ENCODE measurements around the gene PPDPF. TPM values are rescaled to one million over a fixed set of nuclear protein-coding genes. Genes with fewer than 3 reads are reported as not detected.

PPDPF gene
- total and polyA plus RNA-seq, 2 donors (not counting 3 experiments of a cell fraction or from before 2014, with no cell fraction given) = 52.2 to 219 TPM

DNA sequence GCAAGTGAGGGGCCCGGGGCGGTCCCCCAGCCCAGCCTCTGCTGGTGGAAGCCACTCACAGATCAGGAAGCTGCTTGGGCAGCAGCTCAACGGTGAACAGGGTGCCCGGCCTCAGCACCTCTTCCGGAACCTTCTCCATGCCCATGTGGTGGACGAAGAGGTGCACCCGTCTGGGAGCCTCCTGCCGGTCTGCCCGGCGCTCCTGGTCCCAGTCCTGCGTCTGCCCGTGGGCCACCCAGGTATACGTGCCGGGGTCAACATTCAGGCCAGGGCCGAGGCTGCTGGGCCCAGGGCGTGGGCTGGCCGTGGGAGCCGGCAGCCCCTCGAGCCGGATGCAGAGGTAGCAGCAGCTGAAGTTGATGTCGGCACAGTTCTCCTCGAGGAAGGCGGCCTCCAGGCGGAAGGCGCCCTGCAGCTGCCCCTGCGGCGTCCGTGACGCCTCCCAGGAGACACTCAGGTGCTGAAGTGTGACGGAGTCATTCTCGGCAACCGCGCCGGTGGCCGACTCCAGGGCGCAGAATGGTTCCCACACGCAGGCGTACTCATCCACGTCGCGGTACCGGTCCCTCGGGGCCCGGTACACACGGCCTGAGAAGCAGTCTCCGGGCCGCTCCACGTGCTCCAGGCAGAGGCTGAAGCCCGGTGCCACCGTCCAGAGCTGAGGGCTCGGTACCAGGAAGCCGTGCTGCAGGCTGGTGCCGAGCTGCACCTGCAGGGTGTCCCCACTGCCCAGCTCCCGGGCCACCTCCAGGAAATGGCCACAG lies 42.1 kb downstream of the PPDPF start:
- intact Hi-C loops (cut with micrococcal nuclease) = no loop called here
- no TSS peak for BruUV-seq (replicated peaks)
- Histone ChIP-seq H3K27me3 (ENCODE audit: control insufficient read depth in 2 of 2, insufficient read depth in 2 of 2, low read length in 2 of 2) (no peaks in the 10 kb centered on the region), H3K79me2 (ENCODE audit: control insufficient read depth, insufficient read depth, low read length) (no peaks in the 10 kb centered on the region), H3K4me3 (replicated peaks in 1 of 3; ENCODE audit: insufficient read depth in 1 of 3, low read depth in 1 of 3, low read length in 3 of 3) (no peak overlapping the region), H3K27ac (ENCODE audit: insufficient read depth, low read depth, low read length) (no peak overlapping the region), H3K4me1 (ENCODE audit: control insufficient read depth, extremely low read depth, insufficient read depth, low read length) (no peaks in the 10 kb centered on the region), H3K9ac (replicated peaks; ENCODE audit: extremely low read depth, insufficient read depth, low read length) (no peak overlapping the region), H4K20me1 (replicated peaks; ENCODE audit: control insufficient read depth, extremely low read depth, insufficient read depth, low read length) (no peaks in the 10 kb centered on the region), H3K9me1 (replicated peaks; ENCODE audit: control insufficient read depth, extremely low read depth, insufficient read depth, low read length) (no peaks in the 10 kb centered on the region), H2AFZ (ENCODE audit: low read depth, low read length) (no peak overlapping the region), H3K4me2 (ENCODE audit: insufficient read depth, low read length) (no peak overlapping the region), H3K9me3 (replicated peaks; ENCODE audit: control insufficient read depth, insufficient read depth, low read length) (no peaks in the 10 kb centered on the region), H3K36me3 (ENCODE audit: control insufficient read depth in 2 of 2, extremely low read depth in 1 of 2, insufficient read depth in 2 of 2, low read length in 2 of 2) (peaks cover 0 to 17% of the 10 kb centered on the region in 2 experiments)
- ChIA-PET CTCF (no interaction called here), POLR2A (no interaction called here)
- no peak for DNase-seq (ENCODE audit: low read depth, low spot score)
- dilution Hi-C loops (cut with MboI; ENCODE audit: extremely low pct_ligation_motif_present, low sequenced_read_pairs) = no loop called here
- FAIRE-seq = no peak
- no peak for TF ChIP-seq FOS (IDR thresholded peaks at IDR 0.05; ENCODE audit: borderline replicate concordance, insufficient read depth, low read length)
- no peak for TF ChIP-seq POLR2A (IDR thresholded peaks at IDR 0.05; ENCODE audit: low read depth, low read length)
- TF ChIP-seq, protein P1, sequence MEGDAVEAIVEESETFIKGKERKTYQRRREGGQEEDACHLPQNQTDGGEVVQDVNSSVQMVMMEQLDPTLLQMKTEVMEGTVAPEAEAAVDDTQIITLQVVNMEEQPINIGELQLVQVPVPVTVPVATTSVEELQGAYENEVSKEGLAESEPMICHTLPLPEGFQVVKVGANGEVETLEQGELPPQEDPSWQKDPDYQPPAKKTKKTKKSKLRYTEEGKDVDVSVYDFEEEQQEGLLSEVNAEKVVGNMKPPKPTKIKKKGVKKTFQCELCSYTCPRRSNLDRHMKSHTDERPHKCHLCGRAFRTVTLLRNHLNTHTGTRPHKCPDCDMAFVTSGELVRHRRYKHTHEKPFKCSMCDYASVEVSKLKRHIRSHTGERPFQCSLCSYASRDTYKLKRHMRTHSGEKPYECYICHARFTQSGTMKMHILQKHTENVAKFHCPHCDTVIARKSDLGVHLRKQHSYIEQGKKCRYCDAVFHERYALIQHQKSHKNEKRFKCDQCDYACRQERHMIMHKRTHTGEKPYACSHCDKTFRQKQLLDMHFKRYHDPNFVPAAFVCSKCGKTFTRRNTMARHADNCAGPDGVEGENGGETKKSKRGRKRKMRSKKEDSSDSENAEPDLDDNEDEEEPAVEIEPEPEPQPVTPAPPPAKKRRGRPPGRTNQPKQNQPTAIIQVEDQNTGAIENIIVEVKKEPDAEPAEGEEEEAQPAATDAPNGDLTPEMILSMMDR (IDR thresholded peaks at IDR 0.05; ENCODE audit: extremely low read depth in 1 of 2, insufficient read depth in 1 of 2, low read depth in 1 of 2, low read length in 2 of 2) = no peak

DNA sequence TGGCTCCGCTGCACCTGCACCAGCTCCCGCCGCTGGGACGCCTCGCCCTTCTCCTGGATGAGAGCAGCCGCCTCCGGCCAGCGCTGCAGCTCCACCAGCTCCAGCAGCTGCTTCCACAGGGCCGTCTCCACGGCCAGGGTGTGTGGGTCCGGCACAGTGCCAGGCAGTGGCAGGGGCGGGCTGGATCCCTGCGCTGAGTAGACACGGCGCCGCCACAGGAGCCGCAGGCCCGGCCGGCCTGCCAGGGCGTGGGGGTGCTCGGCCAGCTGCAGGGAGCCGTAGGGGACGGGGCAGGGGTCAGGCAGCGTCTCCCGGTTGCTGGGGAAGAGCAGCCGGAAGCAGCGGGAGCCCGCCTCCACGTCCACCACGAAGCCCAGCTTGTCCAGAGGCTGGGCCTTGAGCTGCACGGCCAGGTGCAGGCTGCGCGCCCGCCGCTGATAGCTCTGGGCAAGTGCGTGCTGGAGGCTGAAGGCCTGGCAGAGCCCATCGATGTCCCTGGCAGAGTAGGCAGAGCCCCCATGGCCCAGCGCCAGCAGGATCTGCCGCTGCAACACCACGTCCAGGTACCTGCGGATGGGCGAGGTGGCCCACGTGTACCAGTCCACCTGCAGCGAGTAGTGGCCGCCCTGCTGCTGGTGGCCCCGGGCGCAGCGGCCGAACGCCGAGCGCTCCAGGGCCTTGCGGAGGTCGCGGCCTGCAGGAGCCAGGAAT lies 42.8 kb downstream of the PPDPF start:
- Histone ChIP-seq H3K4me1 (ENCODE audit: control insufficient read depth, extremely low read depth, insufficient read depth, low read length) (no peaks in the 10 kb centered on the region), H3K79me2 (ENCODE audit: control insufficient read depth, insufficient read depth, low read length) (no peaks in the 10 kb centered on the region), H2AFZ (ENCODE audit: low read depth, low read length) (no peak overlapping the region), H3K36me3 (ENCODE audit: control insufficient read depth in 2 of 2, extremely low read depth in 1 of 2, insufficient read depth in 2 of 2, low read length in 2 of 2) (peaks cover 0 to 17% of the 10 kb centered on the region in 2 experiments), H3K4me3 (replicated peaks in 1 of 3; ENCODE audit: insufficient read depth in 1 of 3, low read depth in 1 of 3, low read length in 3 of 3) (no peak overlapping the region), H3K27ac (ENCODE audit: insufficient read depth, low read depth, low read length) (no peak overlapping the region), H3K9ac (replicated peaks; ENCODE audit: extremely low read depth, insufficient read depth, low read length) (no peak overlapping the region), H4K20me1 (replicated peaks; ENCODE audit: control insufficient read depth, extremely low read depth, insufficient read depth, low read length) (no peaks in the 10 kb centered on the region), H3K4me2 (ENCODE audit: insufficient read depth, low read length) (no peak overlapping the region), H3K9me3 (replicated peaks; ENCODE audit: control insufficient read depth, insufficient read depth, low read length) (no peaks in the 10 kb centered on the region), H3K27me3 (ENCODE audit: control insufficient read depth in 2 of 2, insufficient read depth in 2 of 2, low read length in 2 of 2) (no peaks in the 10 kb centered on the region), H3K9me1 (replicated peaks; ENCODE audit: control insufficient read depth, extremely low read depth, insufficient read depth, low read length) (no peaks in the 10 kb centered on the region)
- no peak for TF ChIP-seq JUN (IDR thresholded peaks at IDR 0.05; ENCODE audit: borderline replicate concordance, insufficient read depth, insufficient read length, low read depth)
- TF ChIP-seq FOS (IDR thresholded peaks at IDR 0.05; ENCODE audit: borderline replicate concordance, insufficient read depth, low read length) = no peak
- TF ChIP-seq MYC (IDR thresholded peaks at IDR 0.05; ENCODE audit: low read depth, low read length) = no peak
- no peak for TF ChIP-seq POLR2A (IDR thresholded peaks at IDR 0.05; ENCODE audit: low read depth, low read length)
- no peak for TF ChIP-seq GATA2 (IDR thresholded peaks at IDR 0.05; ENCODE audit: insufficient read depth, insufficient read length, low read depth, low read length)
- TF ChIP-seq, protein P2, sequence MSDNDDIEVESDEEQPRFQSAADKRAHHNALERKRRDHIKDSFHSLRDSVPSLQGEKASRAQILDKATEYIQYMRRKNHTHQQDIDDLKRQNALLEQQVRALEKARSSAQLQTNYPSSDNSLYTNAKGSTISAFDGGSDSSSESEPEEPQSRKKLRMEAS (IDR thresholded peaks at IDR 0.05; ENCODE audit: insufficient read depth, insufficient read length) = no peak
- TF ChIP-seq POLR2AphosphoS5 (IDR thresholded peaks at IDR 0.05; ENCODE audit: insufficient read depth, low read depth, low read length) = no peak
- no peak for TF ChIP-seq EZH2 (IDR thresholded peaks at IDR 0.05; ENCODE audit: borderline replicate concordance, low read depth, low read length, severe bottlenecking)
- TF ChIP-seq, protein P1 (IDR thresholded peaks at IDR 0.05; ENCODE audit: extremely low read depth in 1 of 2, insufficient read depth in 1 of 2, low read depth in 1 of 2, low read length in 2 of 2) = no peak
- intact Hi-C loops (cut with micrococcal nuclease) (no loop called here), dilution Hi-C loops (cut with MboI; ENCODE audit: extremely low pct_ligation_motif_present, low sequenced_read_pairs) (no loop called here)
- BruUV-seq (replicated peaks) = no TSS peak
- CTCF ChIA-PET = no interaction called here
- DNase-seq (ENCODE audit: low read depth, low spot score) (no peak), FAIRE-seq (no peak)
- POLR2A ChIA-PET = no interaction called here
